K562 (cell line): Measurements from ENCODE around the gene ELMO1. TPM values are rescaled to one million over a fixed set of nuclear protein-coding genes. Genes with fewer than 3 reads are reported as not detected.

Experiments
- ATAC-seq: fragments of 200-7000 bp; cut with Tn5 transposase; 3 replicates; pipeline ENCODE4 v1.9.1; 2020; ENCODE audit warnings: moderate library complexity
- BruUV-seq: library from RNA; stranded (reverse); fragments of 400-500 nt; replicated peaks from 2 replicates; lab custom pipeline; 2021; lab: Mats Ljungman, UMichigan
- CTCF ChIA-PET: fragments of 300-600 bp; formaldehyde crosslinking; extraction: SDS; loops from one replicate; lab custom pipeline; 2021; ENCODE audit warnings: low intra/inter-chr PET ratio; lab: Yijun Ruan, JAX
- POLR2A ChIA-PET: fragments of 300-600, 350-650 bp; sonication (Branson Sonifier 250); formaldehyde crosslinking; extraction: SDS; loops from one replicate; lab custom pipeline; 2021; ENCODE audit warnings: antibody characterized with exemption, inconsistent platforms; lab: Yijun Ruan, JAX
- DNase-seq, 4 experiments: peaks; one replicate each; pipeline versions ENCODE4 v3.0.0 to v3.0.0-alpha.2; 2011 to 2018; ENCODE audit warnings: low spot score in 3 of 4, mixed read lengths in 3 of 4; ENCODE audit errors: extremely low read depth in 1 of 4
- FAIRE-seq: peaks from 2 replicates; lab custom pipeline; 2011; peaks lifted over from hg19 to GRCh38; lab: Jason Lieb, UNC
- H2AFZ ChIP-seq: 2 replicates; pipeline ENCODE4 v1.6.0; 2011; ENCODE audit warnings: low read depth, low read length, control low read depth, inconsistent platforms
- H3K27ac ChIP-seq: fragments of 200-600 bp; 3 replicates; pipeline ENCODE4 v1.8.0; 2011; ENCODE audit warnings: low read depth, mild to moderate bottlenecking, control low read depth, inconsistent platforms, low read length, moderate library complexity, mixed read lengths; ENCODE audit errors: extremely low read depth
- H3K27me3 ChIP-seq, 2 experiments: fragments of 300-600 bp in 1 of 2; 2 replicates in 1 of 2; 3 replicates in 1 of 2; pipeline versions ENCODE4 v1.6.0 to v1.8.0; 2011; ENCODE audit warnings: inconsistent platforms in 2 of 2, low read length in 2 of 2, mild to moderate bottlenecking in 1 of 2, mixed read lengths in 1 of 2, moderate library complexity in 1 of 2; ENCODE audit not compliant: control insufficient read depth in 2 of 2, insufficient read depth in 2 of 2
- H3K36me3 ChIP-seq: fragments of 300-600 bp; 3 replicates; pipeline ENCODE4 v1.8.0; 2011; ENCODE audit warnings: mild to moderate bottlenecking, low read length, inconsistent platforms; ENCODE audit not compliant: control insufficient read depth, insufficient read depth
- H3K4me1 ChIP-seq, 2 experiments: fragments of 200-600 bp in 1 of 2; replicated peaks in 1 of 2; 2 replicates in 1 of 2; 3 replicates in 1 of 2; pipeline versions ENCODE4 v1.5.1 to v1.8.0; 2011; ENCODE audit warnings: inconsistent platforms in 2 of 2, low read length in 2 of 2, mild to moderate bottlenecking in 1 of 2, mixed read lengths in 1 of 2, moderate library complexity in 1 of 2; ENCODE audit not compliant: control insufficient read depth in 2 of 2, insufficient read depth in 2 of 2
- H3K4me2 ChIP-seq: 2 replicates; pipeline ENCODE4 v1.6.1; 2011; ENCODE audit warnings: low read length, control low read depth, inconsistent platforms, mixed read lengths; ENCODE audit not compliant: insufficient read depth
- H3K4me3 ChIP-seq: fragments of 200-600 bp; sonication (generic), shearing (Covaris generic); 2 replicates; pipeline ENCODE4 v1.5.1; 2016; ENCODE audit warnings: control low read depth, inconsistent platforms
- H3K79me2 ChIP-seq: fragments of 200-600 bp; 3 replicates; pipeline ENCODE4 v1.8.0; 2011; ENCODE audit warnings: low read length, inconsistent platforms; ENCODE audit not compliant: control insufficient read depth, insufficient read depth
- H3K9ac ChIP-seq, 2 experiments: 2 replicates each; pipeline versions ENCODE4 v1.6.0 to v1.6.1; 2011; ENCODE audit warnings: low read depth in 2 of 2, low read length in 2 of 2, control low read depth in 1 of 2, inconsistent platforms in 1 of 2, mild to moderate bottlenecking in 1 of 2, mixed read lengths in 1 of 2; ENCODE audit not compliant: insufficient read depth in 1 of 2
- H3K9me1 ChIP-seq: one replicate; pipeline ENCODE4 v1.6.0; 2011; ENCODE audit warnings: inconsistent platforms, mild to moderate bottlenecking, low read length, moderate library complexity; ENCODE audit not compliant: control insufficient read depth, insufficient read depth
- H3K9me3 ChIP-seq: replicated peaks from 2 replicates; pipeline ENCODE4 v1.5.1; 2011; ENCODE audit warnings: low read depth, low read length, inconsistent platforms; ENCODE audit not compliant: control insufficient read depth, insufficient read depth
- H4K20me1 ChIP-seq: replicated peaks from 2 replicates; pipeline ENCODE4 v1.6.1; 2011; ENCODE audit warnings: low read length, inconsistent platforms, mixed read lengths; ENCODE audit not compliant: control insufficient read depth, insufficient read depth
- ATF3 ChIP-seq, 2 experiments: fragments of 450-650 bp in 1 of 2; sonication (generic) in 1 of 2; formaldehyde crosslinking in 1 of 2; IDR thresholded peaks in 1 of 2; conservative IDR thresholded peaks in 1 of 2; 2 replicates each; pipeline versions ENCODE4 v1.6.1 to v1.8.1; 2016 to 2023; ENCODE audit warnings: mild to moderate bottlenecking in 2 of 2, moderate library complexity in 2 of 2, inconsistent platforms in 1 of 2, missing genetic modification reagents in 1 of 2
- E2F5 ChIP-seq: sonication (generic); formaldehyde crosslinking; IDR thresholded peaks from 2 replicates; pipeline ENCODE4 v1.8.0; 2022; ENCODE audit warnings: mild to moderate bottlenecking, missing genetic modification reagents
- ELF2 ChIP-seq: fragments of 250-450 bp; sonication (Bioruptor Pico); IDR thresholded peaks from 2 replicates; pipeline ENCODE4 v1.5.0; 2021; ENCODE audit warnings: mild to moderate bottlenecking
- FOXA1 ChIP-seq: fragments of 450-650 bp; IDR thresholded peaks from 2 replicates; pipeline ENCODE4 v1.6.1; 2016; ENCODE audit warnings: mild to moderate bottlenecking, borderline replicate concordance
- FOXK1 ChIP-seq: sonication (generic); formaldehyde crosslinking; IDR thresholded peaks from 2 replicates; pipeline ENCODE4 v1.8.0; 2022; ENCODE audit warnings: missing genetic modification reagents, mild to moderate bottlenecking, borderline replicate concordance
- ILF3 ChIP-seq: fragments of 450-650 bp; IDR thresholded peaks from 2 replicates; pipeline ENCODE4 v1.6.1; 2018; ENCODE audit warnings: antibody characterized with exemption, mild to moderate bottlenecking, moderate library complexity, borderline replicate concordance
- IRF9 ChIP-seq: fragments of 450-650 bp; IDR thresholded peaks from 2 replicates; pipeline ENCODE4 v1.6.1; 2016; ENCODE audit warnings: missing biosample characterization, missing genetic modification characterization
- KDM5B ChIP-seq: fragments of 200-600 bp; sonication (generic); IDR thresholded peaks from 2 replicates; pipeline ENCODE4 v1.6.1; 2012; ENCODE audit warnings: low read depth, mild to moderate bottlenecking, moderate library complexity, low read length, control low read depth, inconsistent platforms; ENCODE audit not compliant: insufficient replicate concordance
- KLF16 ChIP-seq: IDR thresholded peaks from 2 replicates; pipeline ENCODE4 v1.6.1; 2016; ENCODE audit warnings: antibody characterized with exemption
- PPARD ChIP-seq: fragments of 250-450 bp; sonication (Bioruptor Pico); IDR thresholded peaks from 2 replicates; pipeline ENCODE4 v1.8.0; 2022; ENCODE audit warnings: inconsistent platforms, mild to moderate bottlenecking, moderate library complexity
- RBM22 ChIP-seq: fragments of 200-400 bp; formaldehyde crosslinking; IDR thresholded peaks from 2 replicates; pipeline ENCODE4 v1.6.1; 2018; ENCODE audit warnings: low read length, low read depth; ENCODE audit not compliant: poor library complexity, severe bottlenecking
- RNF219 ChIP-seq: fragments of 250-450 bp; sonication (Bioruptor Pico); IDR thresholded peaks from 2 replicates; pipeline ENCODE4 v1.5.0; 2022; ENCODE audit warnings: mild to moderate bottlenecking
- TGIF2 ChIP-seq: sonication (generic); formaldehyde crosslinking; IDR thresholded peaks from 2 replicates; pipeline ENCODE4 v1.8.1; 2022; ENCODE audit warnings: mild to moderate bottlenecking, missing genetic modification reagents, moderate library complexity
- THAP7 ChIP-seq: fragments of 250-450 bp; sonication (Bioruptor Pico); IDR thresholded peaks from 2 replicates; pipeline ENCODE4 v1.5.0; 2021
- in situ Hi-C: fragments of 300-500 bp; cut with MboI; formaldehyde crosslinking; loops from 4 replicates; pipeline ENCODE4 v1.15.0; 2018; ENCODE audit warnings: inconsistent platforms, mixed read lengths
- intact Hi-C: fragments of 100-400 bp; cut with micrococcal nuclease; formaldehyde crosslinking; loops from 2 replicates; pipeline ENCODE4 v1.14.2; 2022
- polyA plus RNA-seq, 8 experiments: library from polyadenylated mRNA; depleted of rRNA in 4 of 8; stranded (reverse) in 5 of 8; unstranded in 3 of 8; fragments of >200 nt; fragmentation: Nextera tagmentation in 2 of 8; fragmentation: Illumina TruSeq in 1 of 8; extraction: Ambion mirVana in 2 of 8; extraction: Trizol in 1 of 8; gene quantifications; 2 replicates each; pipeline versions ENCODE4 v1.2.1 to v1.2.3, GENCODE V29; 2011 to 2014; ENCODE audit warnings: inconsistent platforms in 1 of 8, missing spikeins in 1 of 8
- total RNA-seq, 7 experiments: library from RNA; depleted of rRNA in 6 of 7; stranded (reverse); fragments of >200 nt in 6 of 7; fragmentation: Illumina TruSeq in 2 of 7; extraction: Trizol in 2 of 7; gene quantifications; 2 replicates each; pipeline versions ENCODE4 v1.2.1 to v1.2.3, GENCODE V29; 2011 to 2021; ENCODE audit warnings: low replicate concordance in 1 of 7
- TF ChIP-seq, protein P1 (sequence below): fragments of 450-650 bp; IDR thresholded peaks from 2 replicates; pipeline ENCODE4 v1.6.1; 2016; ENCODE audit warnings: borderline replicate concordance

The ELMO1 gene
- total and polyA plus RNA-seq, 9 of the 15 experiments (the other 6 are each of a cell fraction or from before 2014, with no cell fraction given) = 0.36 to 7.2 (median 3.6) TPM

DNA sequence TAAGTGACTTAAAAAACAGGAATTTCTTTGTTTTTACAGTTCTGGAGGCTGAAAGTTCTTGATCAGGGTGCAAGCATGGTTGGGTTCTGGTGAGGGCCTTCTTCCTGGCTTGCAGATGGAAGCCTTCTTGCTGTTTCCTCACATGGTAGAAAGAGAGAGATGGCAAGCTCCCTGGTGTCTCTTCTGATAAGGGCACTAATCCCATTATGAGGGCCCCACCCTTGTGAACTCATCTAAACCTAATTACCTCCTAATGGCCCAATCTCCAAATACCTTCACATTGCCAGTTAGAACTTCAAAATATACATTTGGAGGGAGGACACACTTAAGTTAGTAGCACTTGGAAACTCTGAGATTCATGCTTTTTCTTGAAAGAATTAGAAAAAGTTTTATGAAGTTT is 410.0 kb downstream of the ELMO1 start:
- no peaks in the 10 kb centered on the region for H3K9me1 ChIP-seq
- ATAC-seq = no peak
- ChIA-PET POLR2A (no interaction called here), CTCF (no interaction called here)
- H2AFZ ChIP-seq = no peak overlapping the region
- BruUV-seq = no TSS peak
- no peak overlapping the region for H3K4me2 ChIP-seq
- no peaks in the 10 kb centered on the region for H4K20me1 ChIP-seq
- peaks cover 0 to 4% of the 10 kb centered on the region in 2 experiments; a peak in 1 of 5 replicates for H3K27me3 ChIP-seq
- H3K79me2 ChIP-seq = no peaks in the 10 kb centered on the region
- H3K36me3 ChIP-seq = no peaks in the 10 kb centered on the region
- no peaks in the 10 kb centered on the region for H3K9me3 ChIP-seq
- H3K9ac ChIP-seq = no peak overlapping the region
- intact Hi-C loops (no loop called here), in situ Hi-C loops (no loop called here)
- no peak for DNase-seq
- H3K4me3 ChIP-seq = no peak overlapping the region
- no peak for FAIRE-seq
- H3K27ac ChIP-seq = no peak overlapping the region
- no peaks in the 10 kb centered on the region for H3K4me1 ChIP-seq
- TF ChIP-seq ILF3 (no peak), IRF9 (tag) (no peak), RBM22 (no peak), E2F5 (CRISPR knock-in tag) (no peak), RNF219 (no peak), THAP7 (CRISPR knock-in tag) (no peak), FOXK1 (CRISPR knock-in tag) (no peak), PPARD (CRISPR knock-in tag) (no peak), ELF2 (CRISPR knock-in tag) (no peak), TGIF2 (CRISPR knock-in tag) (no peak), ATF3 (IDR thresholded peaks at IDR 0.05) (no peak), ATF3 (CRISPR knock-in tag; conservative IDR thresholded peaks at IDR 0.05) (no peak), KLF16 (no peak), FOXA1 (no peak), KDM5B (no peak)
- TF ChIP-seq, protein P1, sequence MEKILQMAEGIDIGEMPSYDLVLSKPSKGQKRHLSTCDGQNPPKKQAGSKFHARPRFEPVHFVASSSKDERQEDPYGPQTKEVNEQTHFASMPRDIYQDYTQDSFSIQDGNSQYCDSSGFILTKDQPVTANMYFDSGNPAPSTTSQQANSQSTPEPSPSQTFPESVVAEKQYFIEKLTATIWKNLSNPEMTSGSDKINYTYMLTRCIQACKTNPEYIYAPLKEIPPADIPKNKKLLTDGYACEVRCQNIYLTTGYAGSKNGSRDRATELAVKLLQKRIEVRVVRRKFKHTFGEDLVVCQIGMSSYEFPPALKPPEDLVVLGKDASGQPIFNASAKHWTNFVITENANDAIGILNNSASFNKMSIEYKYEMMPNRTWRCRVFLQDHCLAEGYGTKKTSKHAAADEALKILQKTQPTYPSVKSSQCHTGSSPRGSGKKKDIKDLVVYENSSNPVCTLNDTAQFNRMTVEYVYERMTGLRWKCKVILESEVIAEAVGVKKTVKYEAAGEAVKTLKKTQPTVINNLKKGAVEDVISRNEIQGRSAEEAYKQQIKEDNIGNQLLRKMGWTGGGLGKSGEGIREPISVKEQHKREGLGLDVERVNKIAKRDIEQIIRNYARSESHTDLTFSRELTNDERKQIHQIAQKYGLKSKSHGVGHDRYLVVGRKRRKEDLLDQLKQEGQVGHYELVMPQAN = no peak
